ENCODE data around the gene TUT7. TPM values are rescaled to one million over a fixed set of nuclear protein-coding genes. Genes with fewer than 3 reads are reported as not detected.

TUT7 gene
- total RNA-seq, 1 experiment from 2014 or later, result 12.5 TPM

GRCh38 chr9:86253577-86253976 lies 100.6 kb downstream of the TUT7 start:
- ATAC-seq, result no peak
- Histone ChIP-seq H3K27ac (ENCODE audit: low read length) (no peak overlapping the region), H3K4me3 (ENCODE audit: low read depth in 2 of 2, low read length in 2 of 2) (no peak overlapping the region), H3K4me1 (ENCODE audit: control insufficient read depth, insufficient read depth, low read length) (no peaks in the 10 kb centered on the region), H3K27me3 (ENCODE audit: control insufficient read depth, insufficient read depth, low read length) (no peaks in the 10 kb centered on the region), H3K36me3 (ENCODE audit: control insufficient read depth, insufficient read depth, low read length) (no peaks in the 10 kb centered on the region), H3K9me3 (ENCODE audit: control insufficient read depth, insufficient read depth, low read depth, low read length) (no peaks in the 10 kb centered on the region)
- ChIA-PET CTCF (no interaction called here), POLR2A (no interaction called here)
- DNase-seq (ENCODE audit: low read depth, low spot score), result no peak
- no TSS peak for BruUV-seq (replicated peaks)
- intact Hi-C loops (cut with micrococcal nuclease; ENCODE audit: unreplicated experiment) (no loop called here), in situ Hi-C loops (cut with HindIII; ENCODE audit: low pct_unique_long_range_greater_than_20kb, low sequenced_read_pairs) (no loop called here)
- no peak for TF ChIP-seq SIN3A (IDR thresholded peaks at IDR 0.05; ENCODE audit: borderline replicate concordance, insufficient read depth, low read depth, low read length)
- TF ChIP-seq CTCF (IDR thresholded peaks at IDR 0.05), result no peak

GRCh38 chr9:86252870-86253269 lies 101.3 kb downstream of the TUT7 start:
- Histone ChIP-seq H3K4me3 (ENCODE audit: low read depth in 2 of 2, low read length in 2 of 2) (no peak overlapping the region), H3K4me1 (ENCODE audit: control insufficient read depth, insufficient read depth, low read length) (no peaks in the 10 kb centered on the region), H3K27ac (ENCODE audit: low read length) (no peak overlapping the region), H3K27me3 (ENCODE audit: control insufficient read depth, insufficient read depth, low read length) (no peaks in the 10 kb centered on the region), H3K36me3 (ENCODE audit: control insufficient read depth, insufficient read depth, low read length) (no peaks in the 10 kb centered on the region), H3K9me3 (ENCODE audit: control insufficient read depth, insufficient read depth, low read depth, low read length) (no peaks in the 10 kb centered on the region)
- CTCF ChIA-PET, result no interaction called here
- ATAC-seq (no peak), DNase-seq (ENCODE audit: low read depth, low spot score) (no peak)
- intact Hi-C loops (cut with micrococcal nuclease; ENCODE audit: unreplicated experiment) (no loop called here), in situ Hi-C loops (cut with HindIII; ENCODE audit: low pct_unique_long_range_greater_than_20kb, low sequenced_read_pairs) (no loop called here)
- no peak for TF ChIP-seq CTCF (IDR thresholded peaks at IDR 0.05)
- TF ChIP-seq SIN3A (IDR thresholded peaks at IDR 0.05; ENCODE audit: borderline replicate concordance, insufficient read depth, low read depth, low read length), result no peak
- TF ChIP-seq POLR2AphosphoS5 (IDR thresholded peaks at IDR 0.05; ENCODE audit: low read depth, low read length), result no peak
- no peak for TF ChIP-seq REST (IDR thresholded peaks at IDR 0.05; ENCODE audit: insufficient read depth in 1 of 2, low read depth in 2 of 2, low read length in 1 of 2)
- TF ChIP-seq TCF7L2 (IDR thresholded peaks at IDR 0.05; ENCODE audit: low read depth, low read length), result no peak
- BruUV-seq (replicated peaks), result no TSS peak
- POLR2A ChIA-PET, result no interaction called here

GRCh38 chr9:86250123-86250522 lies 104.1 kb downstream of the TUT7 start:
- ATAC-seq (no peak), DNase-seq (ENCODE audit: low read depth, low spot score) (no peak)
- TF ChIP-seq TCF7L2 (IDR thresholded peaks at IDR 0.05; ENCODE audit: low read depth, low read length) (no peak), POLR2AphosphoS5 (IDR thresholded peaks at IDR 0.05; ENCODE audit: low read depth, low read length) (no peak), REST (IDR thresholded peaks at IDR 0.05; ENCODE audit: insufficient read depth in 1 of 2, low read depth in 2 of 2, low read length in 1 of 2) (no peak), SIN3A (IDR thresholded peaks at IDR 0.05; ENCODE audit: borderline replicate concordance, insufficient read depth, low read depth, low read length) (no peak)
- in situ Hi-C loops (cut with HindIII; ENCODE audit: low pct_unique_long_range_greater_than_20kb, low sequenced_read_pairs) (no loop called here), intact Hi-C loops (cut with micrococcal nuclease; ENCODE audit: unreplicated experiment) (no loop called here)
- ChIA-PET CTCF (no interaction called here), POLR2A (no interaction called here)
- Histone ChIP-seq H3K27ac (ENCODE audit: low read length) (no peak overlapping the region), H3K9me3 (ENCODE audit: control insufficient read depth, insufficient read depth, low read depth, low read length) (no peaks in the 10 kb centered on the region), H3K4me1 (ENCODE audit: control insufficient read depth, insufficient read depth, low read length) (no peaks in the 10 kb centered on the region), H3K4me3 (ENCODE audit: low read depth in 2 of 2, low read length in 2 of 2) (no peak overlapping the region), H3K27me3 (ENCODE audit: control insufficient read depth, insufficient read depth, low read length) (no peaks in the 10 kb centered on the region), H3K36me3 (ENCODE audit: control insufficient read depth, insufficient read depth, low read length) (no peaks in the 10 kb centered on the region)
- no TSS peak for BruUV-seq (replicated peaks)
